GM23338 (cell line): Measurements from ENCODE around the gene SUSD4. TPM values are rescaled to one million over a fixed set of nuclear protein-coding genes. Genes with fewer than 3 reads are reported as not detected.

Source experiments
- ATAC-seq: fragments of 200-7000 bp; cut with Tn5 transposase; 3 replicates; pipeline ENCODE4 v1.9.1; 2020
- DNase-seq: peaks from one replicate; pipeline ENCODE4 v3.0.0-alpha.2; 2015; ENCODE audit warnings: low spot score
- H2AFZ ChIP-seq: fragments of 200-600 bp; sonication (generic); 2 replicates; pipeline ENCODE4 v1.8.0; 2016; ENCODE audit warnings: antibody characterized with exemption, mild to moderate bottlenecking, moderate library complexity
- H3F3A ChIP-seq: fragments of 200-600 bp; sonication (generic); replicated peaks from 2 replicates; pipeline ENCODE4 v1.8.0; 2017; ENCODE audit warnings: antibody characterized with exemption, mixed run types, low read depth
- H3K27ac ChIP-seq: fragments of 200-600 bp; sonication (generic); 2 replicates; pipeline ENCODE4 v1.6.1; 2016; ENCODE audit warnings: low read depth
- H3K27me3 ChIP-seq: fragments of 200-600 bp; sonication (generic); 2 replicates; pipeline ENCODE4 v1.8.0; 2016; ENCODE audit warnings: mild to moderate bottlenecking, mixed run types, moderate library complexity; ENCODE audit not compliant: insufficient read depth
- H3K36me3 ChIP-seq: fragments of 200-600 bp; sonication (generic); 2 replicates; pipeline ENCODE4 v1.8.0; 2016; ENCODE audit warnings: mild to moderate bottlenecking; ENCODE audit not compliant: insufficient read depth
- H3K4me1 ChIP-seq: fragments of 200-600 bp; sonication (generic); 2 replicates; pipeline ENCODE4 v1.8.0; 2016; ENCODE audit warnings: mild to moderate bottlenecking, moderate library complexity; ENCODE audit not compliant: insufficient read depth
- H3K4me2 ChIP-seq: fragments of 200-600 bp; sonication (generic); 2 replicates; pipeline ENCODE4 v1.7.1; 2017; ENCODE audit warnings: mixed run types
- H3K4me3 ChIP-seq: fragments of 200-600 bp; sonication (generic); 2 replicates; pipeline ENCODE4 v1.6.1; 2016; ENCODE audit warnings: mixed run types
- H3K79me2 ChIP-seq: fragments of 200-600 bp; sonication (generic); replicated peaks from 2 replicates; pipeline ENCODE4 v1.8.0; 2017; ENCODE audit warnings: mild to moderate bottlenecking; ENCODE audit not compliant: insufficient read depth
- H3K9me2 ChIP-seq: fragments of 200-600 bp; sonication (generic); 2 replicates; pipeline ENCODE4 v1.8.0; 2017; ENCODE audit not compliant: insufficient read depth
- H4K20me1 ChIP-seq: fragments of 200-600 bp; sonication (generic); replicated peaks from 2 replicates; pipeline ENCODE4 v1.8.0; 2017; ENCODE audit warnings: mild to moderate bottlenecking; ENCODE audit not compliant: insufficient read depth
- H3K27ac Mint-ChIP-seq: 2 replicates; pipeline ENCODE4 v1.8.0; 2020; ENCODE audit warnings: inconsistent platforms, mild to moderate bottlenecking, moderate library complexity, mixed read lengths
- H3K27me3 Mint-ChIP-seq: 3 replicates; pipeline ENCODE4 v1.8.0; 2022; ENCODE audit warnings: low read depth, mild to moderate bottlenecking, moderate library complexity, mixed read lengths, inconsistent platforms; ENCODE audit not compliant: insufficient read depth, poor library complexity
- H3K36me3 Mint-ChIP-seq: 3 replicates; pipeline ENCODE4 v1.8.0; 2021; ENCODE audit warnings: low read depth, mild to moderate bottlenecking, inconsistent platforms, moderate library complexity, mixed read lengths
- H3K4me1 Mint-ChIP-seq: 3 replicates; pipeline ENCODE4 v1.8.0; 2020; ENCODE audit warnings: mild to moderate bottlenecking, inconsistent platforms, mixed read lengths
- H3K4me3 Mint-ChIP-seq: 3 replicates; pipeline ENCODE4 v1.8.0; 2021; ENCODE audit warnings: moderate library complexity, mild to moderate bottlenecking, inconsistent platforms, mixed read lengths
- H3K9me3 Mint-ChIP-seq: 3 replicates; pipeline ENCODE4 v1.8.0; 2020; ENCODE audit warnings: moderate library complexity, mild to moderate bottlenecking, inconsistent platforms, mixed read lengths
- EZH2 ChIP-seq: fragments of 200-600 bp; sonication (generic); IDR thresholded peaks from one replicate; pipeline ENCODE4 v1.8.0; 2017; ENCODE audit warnings: antibody characterized with exemption, mild to moderate bottlenecking, low read depth; ENCODE audit not compliant: unreplicated experiment
- EZH2phosphoT487 ChIP-seq: fragments of 200-600 bp; sonication (generic); IDR thresholded peaks from one replicate; pipeline ENCODE4 v1.8.1; 2018; ENCODE audit warnings: antibody characterized with exemption; ENCODE audit not compliant: unreplicated experiment
- NANOG ChIP-seq: IDR thresholded peaks from 2 replicates; pipeline ENCODE4 v1.6.1; 2016; ENCODE audit warnings: antibody characterized with exemption, borderline replicate concordance
- POLR2AphosphoS5 ChIP-seq: IDR thresholded peaks from 2 replicates; pipeline ENCODE4 v1.6.1; 2016; ENCODE audit warnings: antibody characterized with exemption, low read depth
- polyA plus RNA-seq: library from polyadenylated mRNA; unstranded; fragments of >200 nt; fragmentation: Nextera tagmentation; extraction: Ambion mirVana; gene quantifications from 2 replicates; pipeline ENCODE4 v1.2.1, GENCODE V29; 2016
- total RNA-seq: library from RNA; depleted of rRNA; stranded (reverse); fragments of >200 nt; shearing (Covaris generic); gene quantifications from 2 replicates; pipeline ENCODE4 v1.2.3, GENCODE V29; 2014
- TF ChIP-seq, protein P1 (sequence below): fragments of 250-450 bp; sonication (Bioruptor Pico); IDR thresholded peaks from 2 replicates; pipeline ENCODE4 v1.5.0; 2020; ENCODE audit warnings: mild to moderate bottlenecking, moderate library complexity
- TF ChIP-seq, protein P2 (sequence below): IDR thresholded peaks from 2 replicates; pipeline ENCODE4 v1.6.1; 2016; ENCODE audit warnings: antibody characterized with exemption
- TF ChIP-seq, protein P3 (sequence below), 2 experiments: fragments of 200-600 bp in 1 of 2; sonication (generic) in 1 of 2; conservative IDR thresholded peaks; 2 replicates each; pipeline versions ENCODE4 v1.5.1 to v1.6.1; 2016 to 2017; ENCODE audit warnings: antibody characterized with exemption in 2 of 2, low read depth in 2 of 2, mild to moderate bottlenecking in 2 of 2, moderate library complexity in 1 of 2

Gene SUSD4
- total and polyA plus RNA-seq, 2 experiments from 2014 or later: 2.3 to 3.6 TPM

DNA sequence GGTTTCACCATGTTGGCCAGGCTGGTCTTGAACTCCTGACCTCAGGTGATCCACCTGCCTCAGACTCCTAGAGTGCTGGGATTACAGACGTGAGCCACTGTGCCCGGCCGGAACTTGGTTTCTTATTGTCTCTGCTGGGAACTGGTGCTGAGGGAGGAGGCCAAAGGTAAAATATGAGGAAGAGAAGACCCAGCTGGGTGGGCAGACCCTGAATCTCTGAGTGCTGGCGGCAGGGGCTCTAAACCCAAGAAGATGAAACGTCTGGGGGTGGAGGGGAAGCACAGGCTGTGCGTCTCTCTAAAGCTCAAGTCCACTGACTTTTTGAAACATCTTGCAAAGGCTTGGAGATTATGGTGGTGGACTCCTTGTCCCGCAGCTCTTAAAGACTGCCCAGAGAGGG is 138.9 kb downstream of the SUSD4 start (continued):
- TF ChIP-seq, protein P1, sequence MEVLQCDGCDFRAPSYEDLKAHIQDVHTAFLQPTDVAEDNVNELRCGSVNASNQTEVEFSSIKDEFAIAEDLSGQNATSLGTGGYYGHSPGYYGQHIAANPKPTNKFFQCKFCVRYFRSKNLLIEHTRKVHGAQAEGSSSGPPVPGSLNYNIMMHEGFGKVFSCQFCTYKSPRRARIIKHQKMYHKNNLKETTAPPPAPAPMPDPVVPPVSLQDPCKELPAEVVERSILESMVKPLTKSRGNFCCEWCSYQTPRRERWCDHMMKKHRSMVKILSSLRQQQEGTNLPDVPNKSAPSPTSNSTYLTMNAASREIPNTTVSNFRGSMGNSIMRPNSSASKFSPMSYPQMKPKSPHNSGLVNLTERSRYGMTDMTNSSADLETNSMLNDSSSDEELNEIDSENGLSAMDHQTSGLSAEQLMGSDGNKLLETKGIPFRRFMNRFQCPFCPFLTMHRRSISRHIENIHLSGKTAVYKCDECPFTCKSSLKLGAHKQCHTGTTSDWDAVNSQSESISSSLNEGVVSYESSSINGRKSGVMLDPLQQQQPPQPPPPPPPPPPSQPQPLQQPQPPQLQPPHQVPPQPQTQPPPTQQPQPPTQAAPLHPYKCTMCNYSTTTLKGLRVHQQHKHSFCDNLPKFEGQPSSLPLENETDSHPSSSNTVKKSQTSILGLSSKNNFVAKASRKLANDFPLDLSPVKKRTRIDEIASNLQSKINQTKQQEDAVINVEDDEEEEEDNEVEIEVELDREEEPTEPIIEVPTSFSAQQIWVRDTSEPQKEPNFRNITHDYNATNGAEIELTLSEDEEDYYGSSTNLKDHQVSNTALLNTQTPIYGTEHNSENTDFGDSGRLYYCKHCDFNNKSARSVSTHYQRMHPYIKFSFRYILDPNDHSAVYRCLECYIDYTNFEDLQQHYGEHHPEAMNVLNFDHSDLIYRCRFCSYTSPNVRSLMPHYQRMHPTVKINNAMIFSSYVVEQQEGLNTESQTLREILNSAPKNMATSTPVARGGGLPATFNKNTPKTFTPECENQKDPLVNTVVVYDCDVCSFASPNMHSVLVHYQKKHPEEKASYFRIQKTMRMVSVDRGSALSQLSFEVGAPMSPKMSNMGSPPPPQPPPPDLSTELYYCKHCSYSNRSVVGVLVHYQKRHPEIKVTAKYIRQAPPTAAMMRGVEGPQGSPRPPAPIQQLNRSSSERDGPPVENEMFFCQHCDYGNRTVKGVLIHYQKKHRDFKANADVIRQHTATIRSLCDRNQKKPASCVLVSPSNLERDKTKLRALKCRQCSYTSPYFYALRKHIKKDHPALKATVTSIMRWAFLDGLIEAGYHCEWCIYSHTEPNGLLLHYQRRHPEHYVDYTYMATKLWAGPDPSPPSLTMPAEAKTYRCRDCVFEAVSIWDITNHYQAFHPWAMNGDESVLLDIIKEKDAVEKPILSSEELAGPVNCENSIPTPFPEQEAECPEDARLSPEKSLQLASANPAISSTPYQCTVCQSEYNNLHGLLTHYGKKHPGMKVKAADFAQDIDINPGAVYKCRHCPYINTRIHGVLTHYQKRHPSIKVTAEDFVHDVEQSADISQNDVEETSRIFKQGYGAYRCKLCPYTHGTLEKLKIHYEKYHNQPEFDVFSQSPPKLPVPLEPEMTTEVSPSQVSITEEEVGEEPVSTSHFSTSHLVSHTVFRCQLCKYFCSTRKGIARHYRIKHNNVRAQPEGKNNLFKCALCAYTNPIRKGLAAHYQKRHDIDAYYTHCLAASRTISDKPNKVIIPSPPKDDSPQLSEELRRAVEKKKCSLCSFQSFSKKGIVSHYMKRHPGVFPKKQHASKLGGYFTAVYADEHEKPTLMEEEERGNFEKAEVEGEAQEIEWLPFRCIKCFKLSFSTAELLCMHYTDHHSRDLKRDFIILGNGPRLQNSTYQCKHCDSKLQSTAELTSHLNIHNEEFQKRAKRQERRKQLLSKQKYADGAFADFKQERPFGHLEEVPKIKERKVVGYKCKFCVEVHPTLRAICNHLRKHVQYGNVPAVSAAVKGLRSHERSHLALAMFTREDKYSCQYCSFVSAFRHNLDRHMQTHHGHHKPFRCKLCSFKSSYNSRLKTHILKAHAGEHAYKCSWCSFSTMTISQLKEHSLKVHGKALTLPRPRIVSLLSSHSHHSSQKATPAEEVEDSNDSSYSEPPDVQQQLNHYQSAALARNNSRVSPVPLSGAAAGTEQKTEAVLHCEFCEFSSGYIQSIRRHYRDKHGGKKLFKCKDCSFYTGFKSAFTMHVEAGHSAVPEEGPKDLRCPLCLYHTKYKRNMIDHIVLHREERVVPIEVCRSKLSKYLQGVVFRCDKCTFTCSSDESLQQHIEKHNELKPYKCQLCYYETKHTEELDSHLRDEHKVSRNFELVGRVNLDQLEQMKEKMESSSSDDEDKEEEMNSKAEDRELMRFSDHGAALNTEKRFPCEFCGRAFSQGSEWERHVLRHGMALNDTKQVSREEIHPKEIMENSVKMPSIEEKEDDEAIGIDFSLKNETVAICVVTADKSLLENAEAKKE: no peak
- TF ChIP-seq POLR2AphosphoS5: no peak

DNA sequence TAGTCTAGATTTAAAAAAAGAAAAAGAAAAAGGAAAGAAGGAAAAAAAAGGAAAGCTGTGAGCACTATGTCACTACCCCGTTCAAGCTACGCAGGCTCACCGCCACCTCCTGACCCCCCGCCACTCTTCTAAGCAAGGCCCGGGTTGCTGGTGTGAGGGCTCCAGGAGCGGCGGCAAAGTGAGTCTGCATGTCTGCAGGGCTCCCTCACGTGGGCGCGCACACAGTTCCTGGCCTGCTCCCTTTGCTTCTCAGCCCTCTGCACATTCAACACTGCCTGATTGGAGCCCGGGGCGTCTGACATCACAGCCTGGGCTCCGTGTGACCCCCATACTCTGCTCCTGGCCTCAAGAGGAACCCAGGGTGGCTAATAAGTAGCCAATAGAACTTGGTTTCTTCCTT is 139.5 kb downstream of the SUSD4 start:
- H3K4me3 ChIP-seq: no peak overlapping the region
- no peak overlapping the region for H3K4me3 Mint-ChIP-seq
- no peaks in the 10 kb centered on the region for H3K79me2 ChIP-seq
- H3K9me3 Mint-ChIP-seq: peaks cover 11% of the 10 kb centered on the region; the same call in 2 of the 3 replicates
- no peaks in the 10 kb centered on the region for H3K4me1 ChIP-seq
- no peaks in the 10 kb centered on the region for H3K4me1 Mint-ChIP-seq
- no peaks in the 10 kb centered on the region for H3K36me3 ChIP-seq
- no peaks in the 10 kb centered on the region for H4K20me1 ChIP-seq
- no peaks in the 10 kb centered on the region for H3K36me3 Mint-ChIP-seq
- H3K9me2 ChIP-seq: peaks cover 3% of the 10 kb centered on the region; the same call in 1 of the 2 replicates
- no peak overlapping the region for H2AFZ ChIP-seq
- H3K27me3 Mint-ChIP-seq: peaks cover 6% of the 10 kb centered on the region
- DNase-seq (peak; percentile 66), ATAC-seq (peak; percentile 98)
- H3K27ac ChIP-seq: no peak overlapping the region
- no peak overlapping the region for H3K4me2 ChIP-seq
- H3K27ac Mint-ChIP-seq: no peak overlapping the region
- H3F3A ChIP-seq: no peaks in the 10 kb centered on the region
- H3K27me3 ChIP-seq: no peaks in the 10 kb centered on the region
- TF ChIP-seq, protein P2, sequence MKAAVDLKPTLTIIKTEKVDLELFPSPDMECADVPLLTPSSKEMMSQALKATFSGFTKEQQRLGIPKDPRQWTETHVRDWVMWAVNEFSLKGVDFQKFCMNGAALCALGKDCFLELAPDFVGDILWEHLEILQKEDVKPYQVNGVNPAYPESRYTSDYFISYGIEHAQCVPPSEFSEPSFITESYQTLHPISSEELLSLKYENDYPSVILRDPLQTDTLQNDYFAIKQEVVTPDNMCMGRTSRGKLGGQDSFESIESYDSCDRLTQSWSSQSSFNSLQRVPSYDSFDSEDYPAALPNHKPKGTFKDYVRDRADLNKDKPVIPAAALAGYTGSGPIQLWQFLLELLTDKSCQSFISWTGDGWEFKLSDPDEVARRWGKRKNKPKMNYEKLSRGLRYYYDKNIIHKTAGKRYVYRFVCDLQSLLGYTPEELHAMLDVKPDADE: no peak
- TF ChIP-seq EZH2 (no peak), NANOG (no peak), EZH2phosphoT487 (no peak)
- TF ChIP-seq, protein P3, sequence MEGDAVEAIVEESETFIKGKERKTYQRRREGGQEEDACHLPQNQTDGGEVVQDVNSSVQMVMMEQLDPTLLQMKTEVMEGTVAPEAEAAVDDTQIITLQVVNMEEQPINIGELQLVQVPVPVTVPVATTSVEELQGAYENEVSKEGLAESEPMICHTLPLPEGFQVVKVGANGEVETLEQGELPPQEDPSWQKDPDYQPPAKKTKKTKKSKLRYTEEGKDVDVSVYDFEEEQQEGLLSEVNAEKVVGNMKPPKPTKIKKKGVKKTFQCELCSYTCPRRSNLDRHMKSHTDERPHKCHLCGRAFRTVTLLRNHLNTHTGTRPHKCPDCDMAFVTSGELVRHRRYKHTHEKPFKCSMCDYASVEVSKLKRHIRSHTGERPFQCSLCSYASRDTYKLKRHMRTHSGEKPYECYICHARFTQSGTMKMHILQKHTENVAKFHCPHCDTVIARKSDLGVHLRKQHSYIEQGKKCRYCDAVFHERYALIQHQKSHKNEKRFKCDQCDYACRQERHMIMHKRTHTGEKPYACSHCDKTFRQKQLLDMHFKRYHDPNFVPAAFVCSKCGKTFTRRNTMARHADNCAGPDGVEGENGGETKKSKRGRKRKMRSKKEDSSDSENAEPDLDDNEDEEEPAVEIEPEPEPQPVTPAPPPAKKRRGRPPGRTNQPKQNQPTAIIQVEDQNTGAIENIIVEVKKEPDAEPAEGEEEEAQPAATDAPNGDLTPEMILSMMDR (conservative IDR thresholded peaks at IDR 0.05; ENCODE audit: low read depth in 2 of 2): peak in 1 of 2 experiments; percentile 50; a peak in 2 of 4 replicates
- TF ChIP-seq, protein P1: no peak
